HG03469 (cell line): ENCODE measurements around the gene TBX6.
"Not testable (repeated sequence)": the region's sequence is repeated elsewhere in the genome, so short reads cannot be mapped to it uniquely, and the experiment has no call there.

Experiments
- ATAC-seq: cut with Tn5 transposase; IDR thresholded peaks from one replicate; pipeline ENCODE4 v1.9.1; 2021; ENCODE audit warnings: mild to moderate bottlenecking, moderate library complexity, moderate number of reproducible peaks; ENCODE audit not compliant: unreplicated experiment

TBX6 gene

DNA sequence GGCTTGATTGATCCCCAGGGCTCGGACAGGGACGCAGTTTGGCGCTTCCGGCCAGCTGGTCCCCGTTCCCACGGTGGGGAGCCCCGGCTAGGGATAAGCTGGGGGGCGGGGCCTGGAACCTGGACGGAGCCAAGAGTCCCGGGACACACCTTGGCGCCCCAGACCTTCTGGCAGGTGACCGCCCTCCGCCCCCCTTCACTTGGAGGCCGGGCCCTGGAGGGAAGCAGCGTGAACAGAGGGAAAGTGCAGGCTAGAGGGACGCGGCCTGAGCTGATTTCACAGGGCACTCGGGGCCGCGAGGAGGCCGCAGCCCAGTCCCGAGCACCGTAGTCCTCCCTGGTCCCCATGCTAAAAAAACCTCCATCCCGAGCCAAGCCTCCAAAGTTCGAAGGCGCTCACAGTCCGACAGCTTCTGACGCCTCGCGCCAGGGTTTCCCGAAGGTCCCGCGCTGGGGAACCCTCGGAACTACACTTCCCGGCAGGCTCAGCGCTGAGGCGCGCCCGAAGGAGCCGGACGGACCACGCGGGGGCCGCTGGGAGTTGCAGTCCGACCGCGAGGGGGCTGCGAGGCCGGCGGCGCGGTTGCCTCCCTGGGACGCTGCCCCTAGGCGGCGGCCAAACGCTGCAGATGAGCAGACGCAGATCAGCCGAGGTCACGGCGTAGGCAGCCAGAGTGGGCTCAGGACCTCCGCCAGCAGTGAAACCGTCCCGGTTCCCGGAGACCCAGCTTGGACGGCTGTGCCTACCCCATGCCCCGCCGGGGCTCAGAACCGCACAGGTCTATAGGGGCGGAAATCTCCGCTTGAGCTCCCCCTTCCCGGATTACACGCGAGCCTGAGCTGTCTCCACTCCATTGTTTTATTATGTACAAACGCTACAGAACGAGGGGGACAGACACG, at the start of gene TBX6:
Gene TBX6, minus strand, starts transcription at position 451 of the 899 bp plus-strand sequence. CDS start 731 bp downstream, outside the sequence.
- peak; percentile 42 for ATAC-seq

DNA sequence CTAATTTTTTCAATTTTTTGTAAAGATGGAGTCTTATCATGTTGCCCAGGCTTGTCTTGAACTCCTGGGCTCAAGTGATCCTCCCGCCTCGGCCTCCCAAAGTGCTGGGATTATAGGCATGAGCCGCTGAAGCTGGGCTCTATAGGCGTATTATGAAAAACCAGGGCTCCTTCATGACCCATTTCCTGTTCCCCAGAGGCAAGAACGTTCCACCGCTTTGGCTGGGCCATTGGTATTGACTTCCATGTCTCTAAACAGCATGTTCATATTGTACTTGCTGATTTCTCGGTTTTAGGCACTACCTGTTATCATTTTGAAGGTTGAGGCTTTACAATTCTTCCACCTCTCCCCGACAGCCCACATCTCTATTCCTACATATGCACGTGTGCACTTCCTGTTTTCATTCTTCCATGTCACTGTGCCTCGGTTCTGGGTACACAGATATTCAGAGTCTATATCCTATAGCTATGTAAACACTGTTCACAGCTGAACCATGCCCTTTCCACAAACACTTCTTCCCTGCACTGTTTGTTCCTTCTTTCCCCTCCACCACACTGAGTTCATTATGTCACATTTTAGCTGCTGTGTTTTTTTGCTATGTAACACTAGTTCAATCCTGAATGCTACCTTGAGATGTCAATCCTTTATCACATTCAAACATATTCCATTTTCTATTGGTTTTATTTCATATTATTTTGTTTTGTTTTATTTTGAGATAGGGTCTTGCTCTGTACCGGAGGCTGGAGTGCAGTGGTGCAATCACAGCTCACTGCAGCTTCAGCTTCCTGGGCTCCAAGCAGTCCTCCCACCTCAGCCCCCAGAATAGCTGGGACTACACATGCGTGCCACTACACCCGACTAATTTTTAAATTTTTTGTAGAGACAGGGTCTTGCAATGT, 48.1 kb upstream of the TBX6 start:
- ATAC-seq, result no peak

- no peak for ATAC-seq
Measured at GRCh38 chr16:30137897-30138296, 46.2 kb upstream of the TBX6 start.

DNA sequence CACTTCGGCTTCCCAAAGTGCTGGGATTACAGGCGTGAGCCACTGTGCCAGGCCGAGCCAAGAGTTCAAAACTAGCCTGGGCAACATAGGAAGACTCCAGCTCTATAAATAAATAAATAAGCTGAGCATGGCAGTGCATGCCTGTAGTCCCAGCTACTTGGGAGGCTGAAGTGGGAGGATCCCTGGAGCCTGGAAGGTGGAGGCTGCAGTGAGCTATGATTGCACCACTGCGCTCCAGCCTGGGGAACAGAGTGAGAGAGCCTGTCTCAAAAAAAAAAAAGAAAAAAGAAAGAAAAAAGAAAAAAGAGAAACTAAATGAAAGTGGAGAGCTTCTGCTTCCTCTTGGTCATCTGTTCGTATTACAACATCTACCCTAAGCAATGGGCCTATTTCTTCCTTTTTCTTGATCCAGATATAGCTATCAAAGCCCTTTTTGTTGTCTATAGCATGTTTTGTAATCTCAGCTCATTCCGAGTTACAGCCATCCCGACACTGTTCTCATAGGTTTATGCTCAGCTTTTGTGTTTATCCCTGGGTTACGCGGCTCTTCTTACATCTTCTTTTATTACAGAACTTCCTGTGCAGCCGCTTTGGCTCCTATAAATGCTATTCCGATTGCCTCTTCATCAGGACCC, 45.4 kb upstream of the TBX6 start:
- ATAC-seq, result no peak

DNA sequence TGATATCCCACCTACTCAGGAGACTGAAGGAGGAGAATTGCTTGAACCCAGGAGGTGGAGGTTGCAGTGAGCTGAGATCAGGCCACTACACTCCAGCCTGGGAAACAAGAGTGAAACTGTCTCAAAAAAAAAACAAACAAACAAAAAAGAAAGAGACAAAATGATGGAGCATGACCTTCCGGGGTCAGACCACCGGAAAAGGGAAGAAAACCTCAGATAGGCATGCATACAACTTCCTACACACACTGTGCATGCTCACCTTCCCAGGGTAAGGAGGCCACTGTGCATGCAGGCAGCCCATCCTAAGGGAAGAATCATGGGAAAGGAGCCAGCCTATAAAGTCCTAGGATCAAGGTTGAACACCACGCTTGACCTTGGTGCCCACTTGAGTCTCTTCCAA, 40.9 kb upstream of the TBX6 start:
- no peak for ATAC-seq

- no peak for ATAC-seq
Measured at GRCh38 chr16:30131869-30132475, 40.2 kb upstream of the TBX6 start.

- ATAC-seq, result no peak
Measured at GRCh38 chr16:30127993-30128392, 36.3 kb upstream of the TBX6 start.

DNA sequence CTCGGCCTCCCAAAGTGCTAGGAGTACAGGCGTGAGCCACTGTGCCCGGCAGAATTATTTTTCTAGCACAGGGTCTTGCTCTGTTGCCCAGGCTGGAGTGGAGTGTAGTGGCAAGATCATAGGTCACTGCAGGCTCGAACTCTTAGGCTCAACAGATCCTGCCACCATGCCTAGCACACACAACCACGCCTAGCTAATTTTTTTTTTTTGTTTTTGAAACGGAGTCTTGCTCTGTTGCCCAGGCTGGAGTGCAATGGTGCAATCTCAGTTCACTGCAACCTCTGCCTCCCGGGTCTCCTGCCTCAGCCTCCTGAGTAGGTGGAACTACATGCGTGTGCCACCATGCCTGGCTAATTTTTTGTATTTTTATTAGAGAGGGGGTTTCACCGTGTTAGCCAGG, 34.0 kb upstream of the TBX6 start:
- ATAC-seq, result not testable (repeated sequence)

- no peak for ATAC-seq
Measured at GRCh38 chr16:30124985-30125379, 33.3 kb upstream of the TBX6 start.

DNA sequence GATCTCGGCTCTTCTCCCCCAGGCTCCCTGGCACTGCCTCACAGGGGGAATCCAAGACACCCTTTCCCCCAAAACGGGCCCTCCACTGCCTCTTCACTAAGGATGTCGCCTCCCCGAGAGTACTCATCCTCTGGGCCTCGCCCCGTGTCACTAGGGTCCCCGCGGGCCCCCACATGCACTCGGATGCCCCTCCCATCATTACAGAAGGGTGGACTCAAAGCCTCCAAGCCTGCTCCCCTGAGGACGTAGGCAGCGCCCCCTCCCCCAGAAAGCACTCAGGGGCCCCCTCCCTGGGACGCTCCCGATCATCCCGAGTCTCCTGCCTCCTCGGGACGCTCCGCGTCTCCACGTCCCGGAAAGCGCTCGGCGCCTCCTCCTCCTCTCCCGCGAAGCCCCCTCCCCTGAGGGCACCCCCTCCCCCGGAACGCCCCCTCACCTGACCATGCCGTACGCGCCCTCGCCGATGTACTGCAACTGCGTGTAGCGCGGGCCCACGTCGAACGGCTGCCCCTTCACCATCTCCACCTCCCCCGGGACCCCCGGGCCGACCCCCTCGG, 31.0 kb upstream of the TBX6 start:
- no peak for ATAC-seq

GRCh38 chr16:30121741-30122571, 30.2 kb upstream of the TBX6 start:
- ATAC-seq, result no peak

DNA sequence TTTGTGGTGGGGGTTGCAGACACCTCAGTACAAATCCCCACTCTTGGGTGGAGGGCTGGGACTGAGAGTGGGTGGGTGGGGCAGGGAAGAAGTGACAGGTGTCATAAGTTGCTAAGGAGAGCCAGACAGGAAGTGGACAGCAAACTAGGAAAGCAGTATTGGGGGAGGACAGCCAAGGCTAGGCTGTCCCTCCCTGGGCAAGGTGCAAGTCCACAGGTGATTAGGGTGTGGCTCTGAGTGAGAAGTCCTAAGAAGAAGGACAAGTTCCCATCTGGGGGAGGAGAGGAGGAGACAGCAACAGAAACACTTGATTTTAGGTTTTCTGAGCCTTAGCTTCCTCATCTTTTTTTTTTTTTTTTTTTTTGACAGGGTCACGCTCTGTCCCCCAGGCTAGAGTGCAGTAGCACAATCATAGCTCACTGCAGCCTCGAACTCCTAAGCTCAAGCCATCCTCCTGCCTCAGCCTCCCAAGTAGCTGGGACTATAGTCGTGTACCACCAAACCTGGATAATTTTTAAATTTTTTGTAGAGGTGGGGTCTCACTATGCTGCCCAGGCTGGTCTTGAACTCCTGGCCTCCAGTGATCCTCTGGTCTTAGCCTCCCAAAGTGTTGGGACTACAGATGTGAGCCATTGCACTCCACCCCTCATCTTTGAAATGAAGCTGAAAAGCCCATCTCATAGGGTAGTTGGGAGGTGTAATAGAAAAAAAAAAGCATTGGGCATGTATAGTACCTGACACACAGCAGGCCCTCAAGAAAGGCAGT, 28.8 kb upstream of the TBX6 start:
- no peak for ATAC-seq

- no peak for ATAC-seq
Measured at GRCh38 chr16:30119428-30119827, 27.7 kb upstream of the TBX6 start.

DNA sequence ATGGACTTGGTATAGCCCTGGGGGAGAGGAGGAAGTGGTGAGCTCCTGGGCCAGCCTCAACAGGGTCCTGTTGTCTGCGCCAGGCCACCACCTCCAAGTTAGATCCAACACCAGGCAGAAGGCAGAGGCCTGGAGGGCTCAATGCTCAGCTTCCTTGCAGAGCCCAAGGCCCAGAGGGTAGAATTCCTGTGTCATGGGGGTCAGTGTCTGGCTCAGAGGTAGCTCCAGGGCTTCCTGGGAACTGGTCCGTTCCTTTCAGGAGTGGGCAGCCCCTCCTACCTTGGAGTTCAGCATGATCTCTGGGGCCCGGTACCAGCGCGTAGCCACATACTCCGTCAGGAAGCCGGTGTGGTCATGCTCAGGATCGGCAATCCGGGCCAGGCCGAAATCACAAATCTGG, 26.0 kb upstream of the TBX6 start:
- ATAC-seq, result no peak

- ATAC-seq, result no peak
Measured at GRCh38 chr16:30116291-30117207, 24.8 kb upstream of the TBX6 start.

GRCh38 chr16:30115238-30115637, 23.5 kb upstream of the TBX6 start:
- no peak for ATAC-seq

- not testable (repeated sequence) for ATAC-seq
Measured at GRCh38 chr16:30114833-30115232, 23.1 kb upstream of the TBX6 start.

- ATAC-seq, result no peak
Measured at GRCh38 chr16:30114411-30114810, 22.7 kb upstream of the TBX6 start.
